Loucy (cell line): ENCODE data around the gene UBE2F.

Experiments
- CTCF ChIP-seq: fragments of 200-600 bp; sonication (generic); conservative IDR thresholded peaks from 2 replicates; pipeline ENCODE4 v1.5.1; 2014; ENCODE audit warnings: mild to moderate bottlenecking, antibody characterized with exemption, low read length
- EZH2phosphoT487 ChIP-seq: fragments of 200-600 bp; IDR thresholded peaks from 2 replicates; pipeline ENCODE4 v1.6.1; 2018; ENCODE audit warnings: antibody characterized with exemption, mild to moderate bottlenecking, moderate library complexity, borderline replicate concordance

GRCh38 chr2:237942513-237942899 lies 24.3 kb upstream of the UBE2F start:
- TF ChIP-seq CTCF (no peak), EZH2phosphoT487 (no peak)
